Fibroblast of lung (primary cell): ENCODE data around the gene WWTR1.

Source experiments
- CTCF ChIP-seq, 2 donors: IDR thresholded peaks in 1 of 2; conservative IDR thresholded peaks in 1 of 2; 1 replicate in 1 of 2; 2 replicates in 1 of 2; pipeline ENCODE4 v1.5.1; 2011 to 2012; ENCODE audit warnings: low read length in 2 of 2, control low read depth in 1 of 2, inconsistent platforms in 1 of 2, low read depth in 1 of 2, mild to moderate bottlenecking in 1 of 2
- EZH2 ChIP-seq: IDR thresholded peaks from 2 replicates; pipeline ENCODE4 v1.5.1; 2012; ENCODE audit warnings: low read length, control low read depth, mild to moderate bottlenecking; ENCODE audit errors: missing control alignments

- TF ChIP-seq CTCF (conservative IDR thresholded peaks at IDR 0.05 in 1 of 2, IDR thresholded peaks at IDR 0.05 in 1 of 2; ENCODE audit: low read depth in 1 of 2, low read length in 2 of 2) (no peak), EZH2 (no peak)
Measured at GRCh38 chr3:149560617-149561016, 97.2 kb downstream of the WWTR1 start.
